Mucosa of descending colon (tissue), 3 donors: ENCODE results near the gene RGPD5. TPM values are rescaled to one million over a fixed set of nuclear protein-coding genes. Genes with fewer than 3 reads are reported as not detected.
"Not testable (repeated sequence)": the region's sequence is repeated elsewhere in the genome, so short reads cannot be mapped to it uniquely, and the experiment has no call there.

Experiments
- ATAC-seq: fragments of 200-7000 bp; cut with Tn5 transposase; one replicate; pipeline ENCODE4 v1.9.1; 2020; ENCODE audit warnings: mild to moderate bottlenecking, moderate library complexity
- DNase-seq, 3 donors: peaks; one replicate each; pipeline ENCODE4 v3.0.0-alpha.2; 2020
- H3K36me3 ChIP-seq: fragments of 200-600 bp; one replicate; pipeline ENCODE4 v1.8.0; 2021; ENCODE audit warnings: low read depth, mild to moderate bottlenecking
- H3K4me1 ChIP-seq: fragments of 200-600 bp; one replicate; pipeline ENCODE4 v1.8.0; 2021; ENCODE audit warnings: low read depth, mild to moderate bottlenecking
- H3K4me3 ChIP-seq: fragments of 200-600 bp; one replicate; pipeline ENCODE4 v1.8.0; 2021; ENCODE audit warnings: mild to moderate bottlenecking
- H3K9me3 ChIP-seq: fragments of 200-600 bp; one replicate; pipeline ENCODE4 v1.8.0; 2021; ENCODE audit warnings: mild to moderate bottlenecking
- intact Hi-C, 2 donors: fragments of 100-400 bp; cut with DNase I in 1 of 2; cut with micrococcal nuclease in 1 of 2; formaldehyde crosslinking; loops; one replicate each; pipeline versions ENCODE4 v1.11.0 to v1.11.1; 2022; cut with DNase I, micrococcal nuclease
- total RNA-seq, 3 donors: library from RNA; stranded (reverse); fragmentation: NEBNext Ultra II Directional in 2 of 3; extraction: Animal tissue kit (Norgen Biotek cat#: 25700) in 2 of 3; gene quantifications; one replicate each; pipeline versions ENCODE4 v1.2.1 to v1.2.4, GENCODE V29; 2021 to 2023
- donor health status: DM: no; HTN: no; CAD: no; lungs with moderate emphysema.
- donor health status: DM: no; HTN: no; CAD: no.
- donor health status: DM: no; HTN: yes; CAD: no.

Gene RGPD5
- total RNA-seq, 3 donors from 2014 or later = 30.9 to 55.2 (median 50.9) TPM

DNA sequence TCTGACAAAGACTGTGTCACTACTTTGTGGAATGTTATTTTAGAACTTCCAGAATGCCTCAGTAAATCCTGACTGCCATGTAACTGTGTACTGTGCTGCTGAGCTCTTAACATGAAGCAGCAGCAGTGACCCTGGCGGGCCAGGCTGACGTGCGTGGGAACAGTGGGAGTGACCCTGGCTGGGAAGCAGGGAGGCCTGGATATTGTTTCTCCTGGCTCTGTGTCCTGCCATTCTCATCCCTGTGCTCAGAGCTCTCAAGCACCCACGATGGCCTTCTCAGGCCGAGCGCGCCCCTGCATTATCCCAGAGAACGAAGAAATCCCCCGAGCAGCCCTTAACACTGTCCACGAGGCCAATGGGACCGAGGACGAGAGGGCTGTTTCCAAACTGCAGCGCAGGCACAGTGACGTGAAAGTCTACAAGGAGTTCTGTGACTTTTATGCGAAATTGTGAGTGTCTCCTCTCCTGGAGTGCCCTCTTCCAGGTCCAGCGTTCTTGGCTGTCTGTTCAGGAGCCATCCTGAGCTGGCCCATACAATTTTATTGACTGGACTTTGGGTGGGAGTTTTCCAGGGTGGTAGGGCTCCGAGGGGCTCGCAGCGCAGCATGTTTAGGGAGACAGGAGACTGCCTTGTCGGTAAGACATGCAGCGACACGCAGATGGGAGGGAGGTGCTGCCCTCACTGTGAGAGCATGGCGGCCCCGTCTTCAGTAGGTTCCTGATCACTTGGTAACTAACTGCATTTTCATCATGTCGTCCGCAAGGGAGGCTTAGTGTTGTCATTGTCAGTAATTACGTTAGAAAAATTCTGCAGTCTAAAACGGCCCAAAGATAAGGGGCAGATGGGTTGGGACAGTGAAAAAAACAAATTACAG lies 104.6 kb downstream of the RGPD5 start, which contains the start of gene LIMS3:
LIMS3 (plus strand) TSS at position 227 of the 875 bp plus-strand sequence; CDS start at position 268, 41 bp downstream.
- intact Hi-C loops, H3K9me3 ChIP-seq, H3K36me3 ChIP-seq, H3K4me1 ChIP-seq, DNase-seq, H3K4me3 ChIP-seq: not testable (repeated sequence)
- ATAC-seq = peak; percentile 66

DNA sequence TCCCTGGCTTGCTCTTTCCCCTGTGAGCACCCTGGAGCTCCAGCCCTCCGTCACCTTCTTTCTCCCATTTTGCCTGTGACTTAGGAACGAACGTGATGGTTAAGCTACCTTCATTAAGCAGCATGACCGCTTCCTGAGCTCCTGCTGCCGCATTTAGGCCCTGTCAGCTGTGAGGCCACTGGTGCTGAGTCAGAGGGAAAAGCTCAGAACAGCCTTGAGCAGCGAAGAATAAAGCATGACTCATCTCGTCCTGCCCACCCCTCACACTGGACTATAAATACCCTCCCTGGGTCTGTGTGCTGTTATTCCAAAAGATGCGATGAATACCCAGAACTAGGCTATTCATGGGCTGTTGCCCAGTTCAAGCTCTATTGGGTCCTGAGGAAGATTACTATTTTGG lies 111.7 kb downstream of the RGPD5 start:
- intact Hi-C loops, DNase-seq: not testable (repeated sequence)
- ATAC-seq = peak; percentile 43

More for the DNA sequence above, 111.7 kb downstream of the RGPD5 start:
- H3K4me1 ChIP-seq, H3K4me3 ChIP-seq, H3K9me3 ChIP-seq, H3K36me3 ChIP-seq: not testable (repeated sequence)

Other genes starting within 250 kb of the RGPD5 start
- gene SEPTIN10, start 180.3 kb upstream of the RGPD5 start, total RNA-seq = 100 to 1,000 TPM in 1 of 3 donors, 10 to 100 TPM in 2; 79.3 to 112 (median 84.1) TPM
- gene SOWAHC, start 179.9 kb upstream of the RGPD5 start, total RNA-seq = 10 to 100 TPM; 30.2 to 44.0 (median 35.8) TPM
- gene LIMS3, start 104.4 kb downstream of the RGPD5 start, total RNA-seq = 1 to 10 TPM in 2 of 3 donors, under 1 TPM in 1; 0.90 to 2.8 (median 1.6) TPM